GM23338 (cell line): ENCODE results near the gene IPPK. TPM values are rescaled to one million over a fixed set of nuclear protein-coding genes. Genes with fewer than 3 reads are reported as not detected.
A peak's percentile ranks its signal among the peaks of the same experiment; 100 is the strongest.

Source experiments
- ATAC-seq: fragments of 200-7000 bp; cut with Tn5 transposase; 3 replicates; pipeline ENCODE4 v1.9.1; 2020
- DNase-seq: peaks from one replicate; pipeline ENCODE4 v3.0.0-alpha.2; 2015; ENCODE audit warnings: low spot score
- H2AFZ ChIP-seq: fragments of 200-600 bp; sonication (generic); 2 replicates; pipeline ENCODE4 v1.8.0; 2016; ENCODE audit warnings: antibody characterized with exemption, mild to moderate bottlenecking, moderate library complexity
- H3F3A ChIP-seq: fragments of 200-600 bp; sonication (generic); replicated peaks from 2 replicates; pipeline ENCODE4 v1.8.0; 2017; ENCODE audit warnings: antibody characterized with exemption, mixed run types, low read depth
- H3K27ac ChIP-seq: fragments of 200-600 bp; sonication (generic); 2 replicates; pipeline ENCODE4 v1.6.1; 2016; ENCODE audit warnings: low read depth
- H3K27me3 ChIP-seq: fragments of 200-600 bp; sonication (generic); 2 replicates; pipeline ENCODE4 v1.8.0; 2016; ENCODE audit warnings: mild to moderate bottlenecking, mixed run types, moderate library complexity; ENCODE audit not compliant: insufficient read depth
- H3K36me3 ChIP-seq: fragments of 200-600 bp; sonication (generic); 2 replicates; pipeline ENCODE4 v1.8.0; 2016; ENCODE audit warnings: mild to moderate bottlenecking; ENCODE audit not compliant: insufficient read depth
- H3K4me1 ChIP-seq: fragments of 200-600 bp; sonication (generic); 2 replicates; pipeline ENCODE4 v1.8.0; 2016; ENCODE audit warnings: mild to moderate bottlenecking, moderate library complexity; ENCODE audit not compliant: insufficient read depth
- H3K4me2 ChIP-seq: fragments of 200-600 bp; sonication (generic); 2 replicates; pipeline ENCODE4 v1.7.1; 2017; ENCODE audit warnings: mixed run types
- H3K4me3 ChIP-seq: fragments of 200-600 bp; sonication (generic); 2 replicates; pipeline ENCODE4 v1.6.1; 2016; ENCODE audit warnings: mixed run types
- H3K79me2 ChIP-seq: fragments of 200-600 bp; sonication (generic); replicated peaks from 2 replicates; pipeline ENCODE4 v1.8.0; 2017; ENCODE audit warnings: mild to moderate bottlenecking; ENCODE audit not compliant: insufficient read depth
- H3K9me2 ChIP-seq: fragments of 200-600 bp; sonication (generic); 2 replicates; pipeline ENCODE4 v1.8.0; 2017; ENCODE audit not compliant: insufficient read depth
- H4K20me1 ChIP-seq: fragments of 200-600 bp; sonication (generic); replicated peaks from 2 replicates; pipeline ENCODE4 v1.8.0; 2017; ENCODE audit warnings: mild to moderate bottlenecking; ENCODE audit not compliant: insufficient read depth
- H3K27ac Mint-ChIP-seq: 2 replicates; pipeline ENCODE4 v1.8.0; 2020; ENCODE audit warnings: inconsistent platforms, mild to moderate bottlenecking, moderate library complexity, mixed read lengths
- H3K27me3 Mint-ChIP-seq: 3 replicates; pipeline ENCODE4 v1.8.0; 2022; ENCODE audit warnings: low read depth, mild to moderate bottlenecking, moderate library complexity, mixed read lengths, inconsistent platforms; ENCODE audit not compliant: insufficient read depth, poor library complexity
- H3K36me3 Mint-ChIP-seq: 3 replicates; pipeline ENCODE4 v1.8.0; 2021; ENCODE audit warnings: low read depth, mild to moderate bottlenecking, inconsistent platforms, moderate library complexity, mixed read lengths
- H3K4me1 Mint-ChIP-seq: 3 replicates; pipeline ENCODE4 v1.8.0; 2020; ENCODE audit warnings: mild to moderate bottlenecking, inconsistent platforms, mixed read lengths
- H3K4me3 Mint-ChIP-seq: 3 replicates; pipeline ENCODE4 v1.8.0; 2021; ENCODE audit warnings: moderate library complexity, mild to moderate bottlenecking, inconsistent platforms, mixed read lengths
- H3K9me3 Mint-ChIP-seq: 3 replicates; pipeline ENCODE4 v1.8.0; 2020; ENCODE audit warnings: moderate library complexity, mild to moderate bottlenecking, inconsistent platforms, mixed read lengths
- CREB1 ChIP-seq: fragments of 250-450 bp; sonication (Bioruptor Pico); IDR thresholded peaks from 2 replicates; pipeline ENCODE4 v1.5.0; 2020; ENCODE audit warnings: low read depth, mild to moderate bottlenecking, moderate library complexity
- EZH2 ChIP-seq: fragments of 200-600 bp; sonication (generic); IDR thresholded peaks from one replicate; pipeline ENCODE4 v1.8.0; 2017; ENCODE audit warnings: antibody characterized with exemption, mild to moderate bottlenecking, low read depth; ENCODE audit not compliant: unreplicated experiment
- JUNB ChIP-seq: IDR thresholded peaks from one replicate; pipeline ENCODE4 v1.6.1; 2016; ENCODE audit warnings: antibody characterized with exemption; ENCODE audit not compliant: unreplicated experiment
- POLR2AphosphoS5 ChIP-seq: IDR thresholded peaks from 2 replicates; pipeline ENCODE4 v1.6.1; 2016; ENCODE audit warnings: antibody characterized with exemption, low read depth
- REST ChIP-seq: IDR thresholded peaks from one replicate; pipeline ENCODE4 v1.6.1; 2018; ENCODE audit warnings: antibody characterized with exemption; ENCODE audit not compliant: unreplicated experiment
- STAT1 ChIP-seq: IDR thresholded peaks from one replicate; pipeline ENCODE4 v1.6.1; 2016; ENCODE audit warnings: antibody characterized with exemption; ENCODE audit not compliant: unreplicated experiment
- ZNF114 ChIP-seq: fragments of 250-450 bp; sonication (Bioruptor Pico); IDR thresholded peaks from 2 replicates; pipeline ENCODE4 v1.5.0; 2020; ENCODE audit warnings: mild to moderate bottlenecking, moderate library complexity
- ZNF331 ChIP-seq: fragments of 250-450 bp; sonication (Bioruptor Pico); IDR thresholded peaks from 2 replicates; pipeline ENCODE4 v1.5.0; 2020; ENCODE audit warnings: low read depth, mild to moderate bottlenecking, moderate library complexity
- ZNF462 ChIP-seq: fragments of 250-450 bp; sonication (Bioruptor Pico); IDR thresholded peaks from 2 replicates; pipeline ENCODE4 v1.5.0; 2020; ENCODE audit warnings: mild to moderate bottlenecking, moderate library complexity
- polyA plus RNA-seq: library from polyadenylated mRNA; unstranded; fragments of >200 nt; fragmentation: Nextera tagmentation; extraction: Ambion mirVana; gene quantifications from 2 replicates; pipeline ENCODE4 v1.2.1, GENCODE V29; 2016
- total RNA-seq: library from RNA; depleted of rRNA; stranded (reverse); fragments of >200 nt; shearing (Covaris generic); gene quantifications from 2 replicates; pipeline ENCODE4 v1.2.3, GENCODE V29; 2014

IPPK gene
- total and polyA plus RNA-seq, 2 experiments from 2014 or later: 6.5 to 17.5 TPM

GRCh38 chr9:92611621-92612285 lies 58.2 kb downstream of the IPPK start:
- Mint-ChIP-seq H3K36me3 (peaks cover 21% of the 10 kb centered on the region), H3K4me3 (no peak overlapping the region), H3K9me3 (no peaks in the 10 kb centered on the region), H3K4me1 (no peaks in the 10 kb centered on the region), H3K27me3 (no peaks in the 10 kb centered on the region), H3K27ac (peak overlapping the region; percentile 81)
- H3K27ac ChIP-seq: no peak overlapping the region
- no peaks in the 10 kb centered on the region for H3F3A ChIP-seq
- H3K36me3 ChIP-seq: no peaks in the 10 kb centered on the region; the same call in 1 of the 2 replicates
- no peaks in the 10 kb centered on the region for H4K20me1 ChIP-seq
- H2AFZ ChIP-seq: no peak overlapping the region
- no peak overlapping the region for H3K4me3 ChIP-seq
- no peaks in the 10 kb centered on the region for H3K79me2 ChIP-seq
- no peak overlapping the region for H3K4me2 ChIP-seq
- no peaks in the 10 kb centered on the region for H3K27me3 ChIP-seq
- TF ChIP-seq JUNB (no peak), STAT1 (no peak)
- no peaks in the 10 kb centered on the region for H3K4me1 ChIP-seq
- no peak for DNase-seq
- no peaks in the 10 kb centered on the region for H3K9me2 ChIP-seq
- ATAC-seq: no peak

- H3K27ac Mint-ChIP-seq: peak overlapping the region; percentile 72
- Histone ChIP-seq H2AFZ (no peak overlapping the region), H3K79me2 (no peaks in the 10 kb centered on the region), H3K4me2 (no peak overlapping the region), H3K4me3 (no peak overlapping the region), H3K36me3 (no peaks in the 10 kb centered on the region; the same call in 1 of the 2 replicates), H3K9me2 (no peaks in the 10 kb centered on the region; the same call in 1 of the 2 replicates), H3K27me3 (no peaks in the 10 kb centered on the region), H4K20me1 (no peaks in the 10 kb centered on the region), H3K4me1 (no peaks in the 10 kb centered on the region), H3K27ac (no peak overlapping the region), H3F3A (no peaks in the 10 kb centered on the region)
- no peaks in the 10 kb centered on the region for H3K4me1 Mint-ChIP-seq
- TF ChIP-seq ZNF114 (CRISPR knock-in tag) (no peak), POLR2AphosphoS5 (no peak), REST (no peak), EZH2 (no peak), ZNF331 (CRISPR knock-in tag) (no peak), STAT1 (no peak), ZNF462 (CRISPR knock-in tag) (no peak), CREB1 (CRISPR knock-in tag) (no peak), JUNB (no peak)
- no peaks in the 10 kb centered on the region; the same call in 2 of the 3 replicates for H3K9me3 Mint-ChIP-seq
- no peak overlapping the region for H3K4me3 Mint-ChIP-seq
- peaks cover 20% of the 10 kb centered on the region for H3K36me3 Mint-ChIP-seq
- ATAC-seq (no peak), DNase-seq (no peak)
- peaks cover 3% of the 10 kb centered on the region for H3K27me3 Mint-ChIP-seq
Measured at GRCh38 chr9:92610470-92611420, 59.2 kb downstream of the IPPK start.
